ENCODE data around the gene SH3PXD2A. TPM values are rescaled to one million over a fixed set of nuclear protein-coding genes. Genes with fewer than 3 reads are reported as not detected.

The SH3PXD2A gene
- total RNA-seq, 4 donors from 2014 or later = 9.4 to 20.6 (median 11.2) TPM

DNA sequence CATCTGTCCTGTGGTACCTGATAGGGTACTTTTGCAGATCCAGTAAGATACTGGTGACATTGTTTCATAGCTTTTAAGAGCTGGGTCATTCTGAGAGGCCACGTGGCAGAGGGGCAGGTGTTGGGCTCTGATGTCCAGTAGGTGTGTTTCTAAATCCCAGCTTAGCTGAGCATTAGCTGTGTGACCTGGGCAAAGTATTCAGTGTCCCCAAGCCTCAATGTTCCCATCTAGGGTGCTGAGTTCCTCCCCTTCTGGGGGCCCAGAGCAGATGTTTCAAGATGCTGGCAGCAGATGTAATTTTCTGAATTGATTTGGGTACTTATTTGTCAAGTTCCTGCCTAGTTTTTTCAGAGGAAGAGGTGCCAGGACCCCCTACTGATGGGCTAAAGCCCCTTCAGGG, 309.0 kb downstream of the SH3PXD2A start:
- 59 to 83% methylated on average over 1 of the region's 1 CpG for WGBS, 2 donors
- no peak for DNase-seq
- peaks cover 12 to 20% of the 10 kb centered on the region in 2 donors for H3K4me1 ChIP-seq
- H3K27ac ChIP-seq = no peak overlapping the region
- no peak overlapping the region for H3K4me3 ChIP-seq (replicated peaks in 1 of 3)
- TF ChIP-seq, protein P1, sequence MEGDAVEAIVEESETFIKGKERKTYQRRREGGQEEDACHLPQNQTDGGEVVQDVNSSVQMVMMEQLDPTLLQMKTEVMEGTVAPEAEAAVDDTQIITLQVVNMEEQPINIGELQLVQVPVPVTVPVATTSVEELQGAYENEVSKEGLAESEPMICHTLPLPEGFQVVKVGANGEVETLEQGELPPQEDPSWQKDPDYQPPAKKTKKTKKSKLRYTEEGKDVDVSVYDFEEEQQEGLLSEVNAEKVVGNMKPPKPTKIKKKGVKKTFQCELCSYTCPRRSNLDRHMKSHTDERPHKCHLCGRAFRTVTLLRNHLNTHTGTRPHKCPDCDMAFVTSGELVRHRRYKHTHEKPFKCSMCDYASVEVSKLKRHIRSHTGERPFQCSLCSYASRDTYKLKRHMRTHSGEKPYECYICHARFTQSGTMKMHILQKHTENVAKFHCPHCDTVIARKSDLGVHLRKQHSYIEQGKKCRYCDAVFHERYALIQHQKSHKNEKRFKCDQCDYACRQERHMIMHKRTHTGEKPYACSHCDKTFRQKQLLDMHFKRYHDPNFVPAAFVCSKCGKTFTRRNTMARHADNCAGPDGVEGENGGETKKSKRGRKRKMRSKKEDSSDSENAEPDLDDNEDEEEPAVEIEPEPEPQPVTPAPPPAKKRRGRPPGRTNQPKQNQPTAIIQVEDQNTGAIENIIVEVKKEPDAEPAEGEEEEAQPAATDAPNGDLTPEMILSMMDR (IDR thresholded peaks at IDR 0.05) = no peak
- no peak for TF ChIP-seq POLR2A (IDR thresholded peaks at IDR 0.05)
- no peaks in the 10 kb centered on the region for H3K36me3 ChIP-seq
- intact Hi-C loops (cut with DNase I) = no loop called here
- H3K27me3 ChIP-seq = no peaks in the 10 kb centered on the region
- no peaks in the 10 kb centered on the region for H3K9me3 ChIP-seq

DNA sequence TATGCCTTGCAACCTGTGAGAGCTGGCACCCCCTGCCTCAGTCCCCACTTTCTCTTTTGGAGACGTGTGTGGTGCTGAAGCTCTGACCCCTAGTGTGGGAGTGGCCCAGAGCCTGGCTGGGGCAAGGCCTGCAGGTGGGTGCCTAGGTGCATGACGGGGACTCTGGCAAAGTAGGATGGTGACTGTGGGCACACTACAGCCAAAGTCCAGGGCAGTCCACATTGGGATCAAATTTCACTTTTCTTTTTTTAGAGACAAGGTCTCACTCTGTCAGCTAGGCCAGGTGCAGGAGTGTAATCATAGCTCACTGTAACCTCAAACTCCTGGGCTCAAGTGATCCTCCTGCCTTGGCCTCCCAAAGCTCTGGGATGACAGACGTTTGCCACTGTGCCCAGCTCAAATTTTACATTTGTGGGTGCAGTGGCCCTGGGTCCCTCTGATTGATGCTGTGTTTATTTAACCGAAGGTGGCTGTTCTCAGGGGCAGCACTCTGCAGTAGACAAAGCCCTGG, 309.6 kb downstream of the SH3PXD2A start:
- 95 to 96% methylated on average over 4 of the region's 4 CpGs for WGBS, 2 donors
- Histone ChIP-seq H3K27me3 (no peaks in the 10 kb centered on the region), H3K4me3 (replicated peaks in 1 of 3) (no peak overlapping the region), H3K27ac (no peak overlapping the region), H3K9me3 (no peaks in the 10 kb centered on the region), H3K4me1 (peaks cover 12 to 21% of the 10 kb centered on the region in 2 donors), H3K36me3 (no peaks in the 10 kb centered on the region)
- intact Hi-C loops (cut with DNase I) = no loop called here
- DNase-seq = no peak
- TF ChIP-seq POLR2A (IDR thresholded peaks at IDR 0.05) = no peak
- TF ChIP-seq, protein P1 (IDR thresholded peaks at IDR 0.05) = no peak

DNA sequence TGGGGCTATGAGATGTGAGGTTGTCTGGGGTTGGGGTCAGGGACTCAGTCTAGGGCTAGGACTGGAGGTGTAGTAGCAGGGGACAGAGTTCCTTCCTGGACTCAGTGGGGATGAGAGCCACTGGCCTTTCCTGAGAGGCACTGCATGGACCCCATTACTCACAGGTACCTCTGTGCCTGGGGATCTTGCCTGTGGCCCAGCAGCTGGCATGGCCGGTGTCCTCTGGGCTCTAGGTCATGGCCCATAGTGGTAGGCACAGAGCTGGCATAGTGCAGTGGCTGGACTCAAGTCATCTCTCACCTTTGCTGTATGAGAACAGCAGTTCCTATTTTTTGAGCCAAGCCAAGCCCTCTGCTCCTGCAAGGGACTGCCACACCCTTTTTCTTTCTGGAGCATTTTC, 310.0 kb downstream of the SH3PXD2A start:
- Histone ChIP-seq H3K27ac (no peak overlapping the region), H3K4me3 (replicated peaks in 1 of 3) (no peak overlapping the region), H3K27me3 (no peaks in the 10 kb centered on the region), H3K9me3 (no peaks in the 10 kb centered on the region), H3K36me3 (no peaks in the 10 kb centered on the region), H3K4me1 (peaks cover 12 to 21% of the 10 kb centered on the region in 2 donors)
- TF ChIP-seq, protein P1 (IDR thresholded peaks at IDR 0.05) = no peak
- TF ChIP-seq POLR2A (IDR thresholded peaks at IDR 0.05) = no peak
- 100% methylated on average over 1 of the region's 1 CpG for WGBS, 2 donors
- no peak for DNase-seq
- intact Hi-C loops (cut with DNase I) = no loop called here

DNA sequence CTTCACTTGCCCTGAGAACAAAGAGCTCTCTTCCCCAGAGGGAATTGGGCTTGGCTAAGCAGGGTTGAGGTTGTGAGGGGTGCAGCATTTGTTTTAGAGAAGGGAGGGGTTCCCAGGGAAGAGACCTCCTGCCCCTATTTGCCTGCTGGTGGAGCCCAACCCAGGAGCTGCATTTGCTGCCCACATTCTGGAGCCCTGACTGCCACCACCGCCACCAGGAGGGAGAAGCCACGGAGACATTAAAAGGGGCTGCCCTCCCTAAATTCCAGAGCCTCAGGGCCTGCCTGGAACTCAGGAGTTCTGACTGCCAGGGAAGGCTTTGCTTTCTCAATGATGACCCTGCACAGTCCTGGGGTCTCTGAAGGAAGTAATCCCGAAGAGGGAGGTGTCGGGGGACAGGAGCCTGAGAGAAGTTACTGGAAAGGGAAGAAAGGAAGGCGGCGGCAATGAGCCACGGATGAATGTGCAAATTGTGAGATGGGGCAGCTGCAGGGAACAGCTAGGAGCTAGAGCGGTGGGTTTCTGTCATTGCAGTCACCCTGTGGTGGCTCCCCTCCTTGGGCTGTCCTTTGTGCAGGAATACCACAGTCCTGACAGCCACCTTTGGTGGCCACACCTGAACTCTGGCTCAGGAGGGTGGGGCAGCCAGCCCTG, 310.6 kb downstream of the SH3PXD2A start:
- intact Hi-C loops (cut with DNase I) = no loop called here

More for the DNA sequence above, 310.6 kb downstream of the SH3PXD2A start:
- no peak for DNase-seq
- H3K9me3 ChIP-seq = no peaks in the 10 kb centered on the region
- 92 to 96% methylated on average over 6 to 8 of the region's 8 CpGs for WGBS, 2 donors
- no peak overlapping the region for H3K4me3 ChIP-seq (replicated peaks in 1 of 3)
- no peaks in the 10 kb centered on the region for H3K36me3 ChIP-seq
- peaks cover 12 to 21% of the 10 kb centered on the region in 2 donors for H3K4me1 ChIP-seq
- no peak overlapping the region for H3K27ac ChIP-seq
- no peak for TF ChIP-seq POLR2A (IDR thresholded peaks at IDR 0.05)
- no peaks in the 10 kb centered on the region for H3K27me3 ChIP-seq

Small RNA genes within 50 kb of the gene (small RNA-seq; reads per million reads assigned to genes)
- not detected for gene RF00019

Other genes with a start within 250 kb of the SH3PXD2A start
- 10 to 100 TPM; 20.7 to 37.1 (median 30.7) TPM for gene STN1, start 62.6 kb upstream of the SH3PXD2A start, total RNA-seq
- 10 to 100 TPM; 57.7 to 76.9 (median 64.5) TPM for gene SLK, start 111.6 kb upstream of the SH3PXD2A start, total RNA-seq
- gene COL17A1, start 230.3 kb upstream of the SH3PXD2A start, total RNA-seq = 10 to 100 TPM in 1 of 4 donors, 1 to 10 TPM in 2, under 1 TPM in 1; 0.49 to 10.2 (median 2.3) TPM